Frontal cortex (tissue), 4 donors: ENCODE results near the gene MCM5. TPM values are rescaled to one million over a fixed set of nuclear protein-coding genes. Genes with fewer than 3 reads are reported as not detected.

Experiments
- DNase-seq, 2 donors: peaks; one replicate each; pipeline ENCODE4 v3.0.0; 2012; ENCODE audit warnings: low spot score in 2 of 2
- FAIRE-seq: peaks from 2 replicates; lab custom pipeline; 2012; peaks lifted over from hg19 to GRCh38; lab: Jason Lieb, UNC
- total RNA-seq: library from RNA; depleted of rRNA; stranded (reverse); fragments of >200 nt; gene quantifications from one replicate; pipeline ENCODE4 v1.2.3, GENCODE V29; 2014
- donor health status: control.
- donor health status: control.
- donor health status: control.

MCM5 gene
- total RNA-seq, 1 donor from 2014 or later = 9.4 TPM

GRCh38 chr22:35398591-35398973 is 1.4 kb upstream of the MCM5 start:
- DNase-seq = no peak

DNA sequence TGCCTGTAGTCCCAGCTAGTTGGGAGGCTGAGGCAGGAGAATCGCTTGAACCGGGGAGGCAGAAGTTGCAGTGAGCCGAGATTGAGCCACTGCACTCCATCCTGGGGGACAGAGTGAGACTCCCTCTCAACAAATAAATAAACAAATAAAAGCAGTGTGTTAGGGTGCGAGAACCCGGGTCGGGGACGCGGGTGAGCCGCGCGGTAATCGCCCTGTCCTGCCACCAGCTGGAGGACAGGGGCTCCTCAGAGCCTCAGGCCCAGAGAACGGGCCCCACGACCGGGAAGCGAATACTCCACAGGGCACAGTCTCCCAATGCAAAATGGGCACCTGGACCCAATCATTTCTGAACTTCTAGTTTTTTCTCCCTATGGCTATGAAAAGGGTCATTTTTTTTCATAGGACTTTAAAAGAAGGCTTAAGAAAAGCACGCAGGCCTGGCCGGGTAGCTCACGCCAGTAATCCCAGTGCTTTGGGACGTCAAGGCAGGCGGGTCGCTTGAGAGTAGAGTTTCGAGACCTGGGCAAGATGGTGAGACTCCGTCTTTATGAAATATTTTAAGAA is 744 bp upstream of the MCM5 start:
- FAIRE-seq = no peak
- no peak for DNase-seq

More at GRCh38 chr22:35398591-35398973, 1.4 kb upstream of the MCM5 start:
- no peak for FAIRE-seq

- DNase-seq (no peak), FAIRE-seq (no peak)
Observed at GRCh38 chr22:35400501-35400790, 506 bp downstream of the MCM5 start.

GRCh38 chr22:35401863-35402262 is 1.9 kb downstream of the MCM5 start:
- FAIRE-seq = no peak
- no peak for DNase-seq

GRCh38 chr22:35403356-35403755 is 3.4 kb downstream of the MCM5 start:
- FAIRE-seq (no peak), DNase-seq (no peak)

DNA sequence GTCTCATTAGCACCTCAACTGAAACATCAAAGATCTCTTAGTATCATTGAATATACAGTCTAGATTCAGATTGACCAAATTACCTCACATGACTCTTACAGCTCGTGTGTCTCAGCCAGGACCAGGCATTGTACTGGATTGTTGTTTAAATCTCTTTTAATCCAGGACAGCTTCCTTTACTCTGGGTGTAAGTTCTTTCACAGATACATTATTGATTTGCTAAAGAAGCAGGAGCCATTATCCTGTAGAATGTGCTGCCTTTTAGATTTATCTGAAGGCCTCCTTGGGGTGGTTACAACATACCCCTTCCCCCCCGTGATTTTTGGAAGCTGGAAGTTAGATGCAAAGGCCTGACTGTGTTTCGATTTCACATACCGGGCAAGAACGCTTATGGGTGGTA is 4.2 kb downstream of the MCM5 start:
- DNase-seq (no peak), FAIRE-seq (no peak)

- DNase-seq = no peak
- no peak for FAIRE-seq
Observed at GRCh38 chr22:35406443-35406842, 6.5 kb downstream of the MCM5 start.

- DNase-seq = no peak
- no peak for FAIRE-seq
Observed at GRCh38 chr22:35407362-35407761, 7.4 kb downstream of the MCM5 start.

GRCh38 chr22:35409783-35410662 is 10.1 kb downstream of the MCM5 start:
- DNase-seq = no peak
- no peak for FAIRE-seq

- no peak for FAIRE-seq
- no peak for DNase-seq
Observed at GRCh38 chr22:35410663-35411034, 10.7 kb downstream of the MCM5 start.

DNA sequence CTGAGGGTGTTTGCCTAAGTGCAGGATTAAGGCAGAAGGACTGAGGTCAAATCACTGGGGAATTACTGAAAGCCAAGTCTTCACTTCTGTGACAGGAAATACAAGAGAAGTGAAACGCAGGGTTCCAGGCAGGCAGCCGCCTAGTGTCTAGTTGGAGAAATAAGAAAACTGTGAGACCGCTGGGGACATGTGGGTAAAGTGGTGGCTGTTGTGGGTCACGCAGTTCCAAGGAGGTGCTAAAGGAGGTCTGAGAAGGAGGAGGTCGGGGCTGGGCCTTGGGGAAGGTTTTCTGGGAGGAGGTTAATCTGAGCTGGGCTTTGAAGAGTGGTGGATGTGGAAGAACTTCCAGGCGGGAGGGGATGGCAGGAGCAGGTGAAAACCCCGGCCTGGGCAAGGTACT is 11.2 kb downstream of the MCM5 start:
- no peak for FAIRE-seq
- no peak for DNase-seq

DNA sequence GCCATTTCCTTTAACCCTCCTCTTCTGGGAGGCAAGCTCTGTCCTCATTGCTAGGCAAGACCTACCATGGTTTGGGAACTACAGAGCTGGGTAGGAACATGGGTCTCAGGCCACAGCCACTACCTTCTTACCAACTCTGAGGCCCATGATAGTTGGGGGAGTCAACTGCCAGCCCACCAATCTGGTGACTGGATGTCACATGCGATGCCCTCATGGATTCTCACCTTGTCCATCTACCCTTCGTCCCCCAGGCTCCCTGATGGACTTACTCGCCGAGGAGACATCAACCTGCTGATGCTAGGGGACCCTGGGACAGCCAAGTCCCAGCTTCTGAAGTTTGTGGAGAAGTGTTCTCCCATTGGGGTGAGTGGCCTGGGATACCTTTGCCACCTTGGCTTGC is 13.7 kb downstream of the MCM5 start:
- FAIRE-seq (no peak), DNase-seq (no peak)

DNA sequence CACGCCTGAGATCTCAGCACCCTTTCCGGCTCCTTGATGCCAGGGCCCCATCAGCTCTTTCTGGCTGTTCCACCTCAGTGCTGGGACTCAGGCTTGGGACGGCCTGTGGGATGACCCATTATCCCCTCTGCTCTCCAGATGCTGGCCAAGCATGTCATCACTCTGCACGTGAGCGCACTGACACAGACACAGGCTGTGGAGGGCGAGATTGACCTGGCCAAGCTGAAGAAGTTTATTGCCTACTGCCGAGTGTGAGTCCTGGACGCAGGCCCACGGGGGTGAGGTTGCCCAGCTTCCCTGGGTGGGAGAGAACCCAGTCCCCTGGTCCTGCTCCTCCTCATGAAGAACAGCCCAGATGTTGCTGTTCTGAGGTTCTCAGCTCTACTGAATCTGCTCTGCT is 17.7 kb downstream of the MCM5 start:
- FAIRE-seq = no peak
- no peak for DNase-seq

DNA sequence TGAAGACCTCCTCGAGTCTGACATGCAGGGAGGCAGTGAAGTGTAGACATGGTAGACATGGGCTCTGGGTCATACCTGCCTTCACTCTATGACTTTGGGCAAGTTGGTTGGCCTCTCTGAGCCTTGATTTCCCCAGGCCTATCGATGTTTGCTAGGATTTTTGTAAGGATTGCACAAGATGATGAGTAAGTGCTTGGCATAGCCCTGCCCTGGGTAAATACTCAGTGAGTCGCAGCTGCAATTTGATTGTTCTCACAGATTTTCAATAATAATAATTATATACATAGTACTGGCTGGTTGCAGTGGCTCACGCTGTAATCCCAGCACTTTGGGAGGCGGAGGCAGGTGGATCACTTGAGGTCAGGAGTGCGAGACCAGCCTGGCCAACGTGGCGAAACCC is 18.1 kb downstream of the MCM5 start:
- DNase-seq (no peak), FAIRE-seq (no peak)

- FAIRE-seq (no peak), DNase-seq (no peak)
Observed at GRCh38 chr22:35418731-35419130, 18.8 kb downstream of the MCM5 start.

DNA sequence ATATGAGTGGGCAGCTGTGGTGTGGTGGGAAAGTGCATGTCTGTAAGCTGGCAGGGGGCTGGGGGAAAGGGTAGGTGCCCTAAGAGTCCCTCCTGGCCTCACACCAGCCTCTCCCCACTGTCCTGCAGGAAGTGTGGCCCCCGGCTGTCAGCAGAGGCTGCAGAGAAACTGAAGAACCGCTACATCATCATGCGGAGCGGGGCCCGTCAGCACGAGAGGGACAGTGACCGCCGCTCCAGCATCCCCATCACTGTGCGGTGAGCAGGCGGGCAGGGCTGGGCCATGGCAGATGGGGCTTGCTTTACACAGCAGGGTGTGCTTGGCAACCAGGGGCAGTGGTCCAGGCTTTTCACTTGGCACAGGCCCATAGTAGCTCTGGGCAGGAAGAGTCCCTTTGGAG is 19.8 kb downstream of the MCM5 start:
- no peak for FAIRE-seq
- no peak for DNase-seq

DNA sequence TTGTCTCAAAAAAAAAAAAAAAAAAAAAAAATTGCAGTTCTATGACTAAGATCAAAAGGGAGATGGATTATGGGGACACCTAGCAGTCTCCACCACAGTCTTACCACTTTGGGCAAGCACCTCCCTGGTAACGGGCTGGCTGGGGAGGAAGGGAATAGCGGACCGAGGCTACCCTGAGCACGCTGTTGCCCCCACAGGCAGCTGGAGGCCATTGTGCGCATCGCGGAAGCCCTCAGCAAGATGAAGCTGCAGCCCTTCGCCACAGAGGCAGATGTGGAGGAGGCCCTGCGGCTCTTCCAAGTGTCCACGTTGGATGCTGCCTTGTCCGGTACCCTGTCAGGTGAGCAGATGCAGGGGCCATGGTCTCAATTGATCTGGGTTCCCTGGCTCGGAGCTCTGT is 21.2 kb downstream of the MCM5 start:
- FAIRE-seq (no peak), DNase-seq (no peak)

DNA sequence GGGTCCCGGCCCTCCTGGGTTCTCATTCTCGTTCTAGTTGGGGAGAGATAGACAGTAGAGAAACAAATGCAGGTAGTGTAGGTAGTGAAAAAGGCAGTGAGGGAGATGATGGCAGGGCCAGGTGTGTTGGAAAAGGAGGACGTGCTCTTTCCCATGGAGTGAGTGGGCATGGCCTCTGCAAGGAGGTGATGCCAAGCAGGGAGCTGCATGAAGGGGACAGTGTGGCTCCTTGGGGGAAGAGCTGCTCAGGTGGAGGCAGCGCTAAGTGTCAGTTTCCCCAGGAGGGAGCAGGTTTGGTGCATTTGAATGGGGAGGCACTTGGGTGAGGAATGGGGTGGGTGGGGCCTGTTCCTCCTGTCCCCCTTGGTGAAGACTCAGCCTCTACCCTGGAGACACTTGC is 22.2 kb downstream of the MCM5 start:
- DNase-seq (no peak), FAIRE-seq (no peak)

DNA sequence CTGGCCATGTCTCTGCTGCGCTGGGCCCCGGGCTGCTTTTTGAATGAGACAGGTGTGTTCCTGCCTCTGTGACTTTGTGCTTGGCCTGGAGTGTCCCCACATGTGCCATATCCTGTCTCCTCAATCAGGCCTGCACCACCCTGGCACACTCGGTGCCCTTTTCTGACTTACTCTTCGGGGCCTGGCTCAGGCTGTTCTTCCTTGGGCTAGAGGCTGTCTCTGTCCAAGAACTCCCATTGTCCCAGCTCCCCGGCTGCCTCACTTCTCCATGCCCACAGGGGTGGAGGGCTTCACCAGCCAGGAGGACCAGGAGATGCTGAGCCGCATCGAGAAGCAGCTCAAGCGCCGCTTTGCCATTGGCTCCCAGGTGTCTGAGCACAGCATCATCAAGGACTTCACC is 23.0 kb downstream of the MCM5 start:
- FAIRE-seq (no peak), DNase-seq (no peak)

DNA sequence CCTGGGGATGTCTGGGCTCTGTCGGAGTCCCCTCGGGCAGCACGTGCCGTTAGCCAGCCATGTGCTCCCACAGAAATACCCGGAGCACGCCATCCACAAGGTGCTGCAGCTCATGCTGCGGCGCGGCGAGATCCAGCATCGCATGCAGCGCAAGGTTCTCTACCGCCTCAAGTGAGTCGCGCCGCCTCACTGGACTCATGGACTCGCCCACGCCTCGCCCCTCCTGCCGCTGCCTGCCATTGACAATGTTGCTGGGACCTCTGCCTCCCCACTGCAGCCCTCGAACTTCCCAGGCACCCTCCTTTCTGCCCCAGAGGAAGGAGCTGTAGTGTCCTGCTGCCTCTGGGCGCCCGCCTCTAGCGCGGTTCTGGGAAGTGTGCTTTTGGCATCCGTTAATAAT is 24.1 kb downstream of the MCM5 start:
- DNase-seq (no peak), FAIRE-seq (no peak)

DNA sequence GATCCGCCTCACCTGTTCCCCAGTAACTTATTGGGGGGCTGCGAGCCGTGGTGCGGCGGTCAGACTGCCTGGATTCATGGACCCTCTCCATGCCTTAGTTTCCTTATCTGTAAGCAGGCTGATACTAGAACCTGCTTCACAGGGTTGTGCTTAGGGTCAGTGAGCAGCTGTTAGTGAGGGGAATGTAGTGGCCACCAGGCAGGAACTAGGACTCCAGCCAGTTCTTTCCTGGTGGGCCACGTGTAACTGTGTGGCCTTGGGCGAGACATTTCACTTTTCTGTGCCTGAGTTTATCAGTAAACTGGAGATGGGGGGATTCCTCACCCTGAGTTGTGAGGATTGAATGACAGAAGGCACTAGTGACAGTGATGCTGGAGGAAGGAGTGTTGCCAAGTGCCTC is 24.8 kb downstream of the MCM5 start:
- FAIRE-seq = no peak

GRCh38 chr22:35425546-35425945 is 25.6 kb downstream of the MCM5 start:
- FAIRE-seq (no peak), DNase-seq (no peak)

More for the DNA sequence above, 24.8 kb downstream of the MCM5 start:
- no peak for DNase-seq
